ENCODE results near the gene SH3D19.

DNA sequence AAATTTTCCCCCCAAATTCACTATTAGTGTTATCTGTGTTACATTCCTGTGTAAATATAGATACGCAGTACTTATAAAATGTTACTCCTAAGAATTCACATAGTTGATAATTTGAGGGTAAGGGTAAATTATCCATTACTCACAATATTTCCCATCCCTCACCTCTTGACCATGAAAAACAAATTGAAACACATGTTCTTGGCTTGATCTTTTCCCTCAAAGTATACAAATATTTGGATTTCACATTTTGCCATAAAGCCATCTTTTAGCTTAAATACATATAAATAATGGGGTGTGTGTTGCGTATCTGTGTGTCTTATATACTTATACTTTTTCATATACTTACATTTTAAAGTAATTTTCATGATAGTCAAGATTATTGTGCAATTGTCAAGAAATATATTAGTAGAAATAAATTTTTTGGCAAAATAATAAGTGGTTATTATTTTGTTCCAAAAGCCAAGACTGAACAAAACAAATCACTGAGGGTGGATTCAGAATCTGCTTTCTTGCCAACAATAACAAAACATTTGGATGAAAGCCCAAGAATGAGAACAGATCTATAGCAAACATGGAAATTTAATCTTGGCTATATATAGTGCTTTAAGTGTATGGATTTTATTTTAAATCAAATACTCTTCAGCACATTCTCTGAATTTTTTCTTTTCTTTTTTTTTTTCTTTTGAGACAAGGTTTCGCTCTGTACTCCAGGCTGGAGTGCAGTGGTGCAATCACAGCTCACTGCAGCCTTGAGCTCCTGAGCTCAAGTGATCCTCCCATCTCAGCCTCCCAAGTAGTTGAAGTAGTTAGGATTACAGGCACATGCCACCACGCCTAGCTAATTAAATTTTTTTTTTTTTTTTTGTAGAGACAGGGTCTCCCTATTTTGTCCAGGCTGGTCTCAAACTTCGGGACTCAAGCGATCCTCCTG, 97.0 kb downstream of the SH3D19 start:
- TF ChIP-seq, protein P1, sequence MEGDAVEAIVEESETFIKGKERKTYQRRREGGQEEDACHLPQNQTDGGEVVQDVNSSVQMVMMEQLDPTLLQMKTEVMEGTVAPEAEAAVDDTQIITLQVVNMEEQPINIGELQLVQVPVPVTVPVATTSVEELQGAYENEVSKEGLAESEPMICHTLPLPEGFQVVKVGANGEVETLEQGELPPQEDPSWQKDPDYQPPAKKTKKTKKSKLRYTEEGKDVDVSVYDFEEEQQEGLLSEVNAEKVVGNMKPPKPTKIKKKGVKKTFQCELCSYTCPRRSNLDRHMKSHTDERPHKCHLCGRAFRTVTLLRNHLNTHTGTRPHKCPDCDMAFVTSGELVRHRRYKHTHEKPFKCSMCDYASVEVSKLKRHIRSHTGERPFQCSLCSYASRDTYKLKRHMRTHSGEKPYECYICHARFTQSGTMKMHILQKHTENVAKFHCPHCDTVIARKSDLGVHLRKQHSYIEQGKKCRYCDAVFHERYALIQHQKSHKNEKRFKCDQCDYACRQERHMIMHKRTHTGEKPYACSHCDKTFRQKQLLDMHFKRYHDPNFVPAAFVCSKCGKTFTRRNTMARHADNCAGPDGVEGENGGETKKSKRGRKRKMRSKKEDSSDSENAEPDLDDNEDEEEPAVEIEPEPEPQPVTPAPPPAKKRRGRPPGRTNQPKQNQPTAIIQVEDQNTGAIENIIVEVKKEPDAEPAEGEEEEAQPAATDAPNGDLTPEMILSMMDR (conservative IDR thresholded peaks at IDR 0.05), result no peak
- TF ChIP-seq EZH2 (IDR thresholded peaks at IDR 0.05; ENCODE audit: low read depth), result no peak

Data from PC-9 (cell line).